WERI-Rb-1 (cell line): ENCODE measurements around the gene LIN52.

Experiments used
- DNase-seq: peaks from one replicate; pipeline ENCODE4 v3.0.0-alpha.2; 2020
- H3K27ac ChIP-seq: fragments of 250-450 bp; sonication (Bioruptor Pico); 2 replicates; pipeline ENCODE4 v1.5.1; 2020; ENCODE audit warnings: mild to moderate bottlenecking, moderate library complexity
- H3K27me3 ChIP-seq: fragments of 250-450 bp; sonication (Bioruptor Pico); 2 replicates; pipeline ENCODE4 v1.5.1; 2021; ENCODE audit warnings: mild to moderate bottlenecking, low read depth, moderate library complexity; ENCODE audit not compliant: insufficient read depth, severe bottlenecking
- H3K36me3 ChIP-seq: fragments of 250-450 bp; sonication (Bioruptor Pico); 2 replicates; pipeline ENCODE4 v1.5.1; 2020; ENCODE audit warnings: mild to moderate bottlenecking, moderate library complexity
- H3K4me3 ChIP-seq: 2 replicates; pipeline ENCODE4 v1.5.1; 2011; ENCODE audit warnings: low read depth, mild to moderate bottlenecking, control low read depth, low read length
- H3K9me3 ChIP-seq: fragments of 250-450 bp; sonication (Bioruptor Pico); 2 replicates; pipeline ENCODE4 v1.5.1; 2021; ENCODE audit warnings: mild to moderate bottlenecking, moderate library complexity; ENCODE audit not compliant: severe bottlenecking
- TF ChIP-seq, protein P1 (sequence below): IDR thresholded peaks from 2 replicates; pipeline ENCODE4 v1.5.1; 2011; ENCODE audit warnings: low read depth, mild to moderate bottlenecking, control low read depth, inconsistent platforms, low read length

The LIN52 gene

DNA sequence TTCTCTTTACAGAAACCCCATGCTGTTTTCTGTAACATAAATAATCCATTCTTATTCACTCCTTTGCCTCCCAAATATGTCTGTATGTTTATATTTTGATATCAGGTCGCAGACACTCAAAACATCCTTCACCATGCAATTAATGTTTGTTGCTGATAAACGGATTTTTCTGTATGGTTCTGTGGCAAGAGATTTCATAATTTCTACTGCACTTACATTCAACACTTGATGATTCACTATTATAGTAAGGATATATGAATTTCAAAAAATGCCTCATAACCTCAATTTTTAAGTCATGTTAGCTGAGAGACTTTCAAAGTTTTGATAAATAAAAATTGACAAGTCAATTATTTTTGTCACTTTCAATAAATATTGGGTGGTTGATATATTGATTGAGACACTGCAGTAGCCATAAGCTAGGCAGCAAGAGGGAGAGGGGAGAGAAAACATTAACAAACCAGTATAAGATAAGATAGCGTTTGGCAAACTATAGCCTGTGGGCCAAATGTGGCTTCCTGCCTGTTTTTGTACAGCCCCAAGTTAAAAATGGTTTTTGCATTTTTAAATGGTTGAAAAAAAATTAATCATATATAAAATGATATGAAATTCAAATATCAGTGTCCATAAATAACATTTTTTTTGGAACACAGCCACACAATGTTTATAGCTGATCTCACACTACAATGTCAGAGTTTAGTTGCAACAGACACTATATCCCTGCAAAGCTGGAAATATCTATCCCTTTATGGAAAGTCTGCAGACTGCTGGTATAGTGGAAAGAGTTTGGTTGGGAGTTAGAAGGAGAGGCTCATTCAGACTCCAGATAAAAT, 18.8 kb upstream of the LIN52 start:
- H3K36me3 ChIP-seq = peaks cover 31% of the 10 kb centered on the region
- no peaks in the 10 kb centered on the region for H3K27me3 ChIP-seq
- DNase-seq = no peak
- no peaks in the 10 kb centered on the region for H3K9me3 ChIP-seq
- H3K27ac ChIP-seq = no peak overlapping the region
- TF ChIP-seq, protein P1, sequence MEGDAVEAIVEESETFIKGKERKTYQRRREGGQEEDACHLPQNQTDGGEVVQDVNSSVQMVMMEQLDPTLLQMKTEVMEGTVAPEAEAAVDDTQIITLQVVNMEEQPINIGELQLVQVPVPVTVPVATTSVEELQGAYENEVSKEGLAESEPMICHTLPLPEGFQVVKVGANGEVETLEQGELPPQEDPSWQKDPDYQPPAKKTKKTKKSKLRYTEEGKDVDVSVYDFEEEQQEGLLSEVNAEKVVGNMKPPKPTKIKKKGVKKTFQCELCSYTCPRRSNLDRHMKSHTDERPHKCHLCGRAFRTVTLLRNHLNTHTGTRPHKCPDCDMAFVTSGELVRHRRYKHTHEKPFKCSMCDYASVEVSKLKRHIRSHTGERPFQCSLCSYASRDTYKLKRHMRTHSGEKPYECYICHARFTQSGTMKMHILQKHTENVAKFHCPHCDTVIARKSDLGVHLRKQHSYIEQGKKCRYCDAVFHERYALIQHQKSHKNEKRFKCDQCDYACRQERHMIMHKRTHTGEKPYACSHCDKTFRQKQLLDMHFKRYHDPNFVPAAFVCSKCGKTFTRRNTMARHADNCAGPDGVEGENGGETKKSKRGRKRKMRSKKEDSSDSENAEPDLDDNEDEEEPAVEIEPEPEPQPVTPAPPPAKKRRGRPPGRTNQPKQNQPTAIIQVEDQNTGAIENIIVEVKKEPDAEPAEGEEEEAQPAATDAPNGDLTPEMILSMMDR = no peak
- no peak overlapping the region for H3K4me3 ChIP-seq

DNA sequence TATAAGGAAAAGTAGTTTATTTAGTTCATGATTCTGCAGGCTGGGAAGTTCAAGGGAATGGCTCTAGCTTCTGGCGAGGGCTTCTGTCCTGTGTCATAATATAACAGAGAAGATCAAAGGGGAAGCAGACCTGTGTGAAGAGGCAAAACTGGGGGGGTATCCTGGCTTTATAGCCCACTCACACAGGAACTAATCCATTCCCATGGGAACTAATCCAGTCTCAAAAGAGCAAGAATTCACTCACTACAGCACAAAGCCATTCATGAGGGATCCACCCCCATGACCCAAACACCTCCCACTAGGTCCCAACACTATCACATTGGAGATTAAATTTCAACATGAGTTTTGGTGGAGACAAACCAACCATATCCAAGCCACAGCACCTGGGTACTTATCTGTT, 7.4 kb upstream of the LIN52 start:
- H3K9me3 ChIP-seq = no peaks in the 10 kb centered on the region
- no peak for DNase-seq
- no peaks in the 10 kb centered on the region for H3K27me3 ChIP-seq
- H3K36me3 ChIP-seq = no peaks in the 10 kb centered on the region
- H3K27ac ChIP-seq = no peak overlapping the region
- TF ChIP-seq, protein P1 = no peak
- H3K4me3 ChIP-seq = no peak overlapping the region

DNA sequence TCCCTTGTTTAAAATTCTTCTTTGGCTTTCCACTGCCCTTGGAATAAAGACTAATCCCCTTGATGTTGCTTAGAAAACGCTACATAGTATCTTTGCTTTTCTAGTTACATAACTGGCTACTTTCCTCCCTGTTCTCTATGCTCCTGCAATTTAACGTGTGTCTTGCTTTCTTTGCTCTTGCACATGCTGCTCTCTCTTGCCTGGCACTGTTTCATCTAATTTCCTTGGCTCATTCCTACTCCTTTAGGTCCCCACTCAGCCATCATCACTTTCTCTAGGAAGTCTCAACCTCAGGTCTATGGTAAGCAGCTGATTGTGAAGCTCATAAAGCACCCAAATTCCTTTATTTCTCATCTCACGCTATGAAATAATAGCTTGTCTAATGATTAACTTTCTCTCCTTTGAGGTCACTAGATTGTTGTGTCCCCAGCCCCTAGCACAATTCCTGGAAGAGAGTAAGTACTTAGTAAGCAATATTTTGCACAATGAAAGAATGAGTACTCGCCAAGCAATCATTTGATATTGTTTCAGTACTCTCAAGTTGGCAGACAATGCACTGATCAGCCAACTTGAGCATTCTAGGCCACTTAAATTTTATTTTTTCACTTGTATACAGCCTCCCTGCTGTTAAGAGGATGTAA, 3.8 kb upstream of the LIN52 start:
- TF ChIP-seq, protein P1 = no peak
- Histone ChIP-seq H3K36me3 (no peaks in the 10 kb centered on the region), H3K27ac (no peak overlapping the region), H3K4me3 (no peak overlapping the region), H3K9me3 (no peaks in the 10 kb centered on the region), H3K27me3 (no peaks in the 10 kb centered on the region)
- DNase-seq = no peak

DNA sequence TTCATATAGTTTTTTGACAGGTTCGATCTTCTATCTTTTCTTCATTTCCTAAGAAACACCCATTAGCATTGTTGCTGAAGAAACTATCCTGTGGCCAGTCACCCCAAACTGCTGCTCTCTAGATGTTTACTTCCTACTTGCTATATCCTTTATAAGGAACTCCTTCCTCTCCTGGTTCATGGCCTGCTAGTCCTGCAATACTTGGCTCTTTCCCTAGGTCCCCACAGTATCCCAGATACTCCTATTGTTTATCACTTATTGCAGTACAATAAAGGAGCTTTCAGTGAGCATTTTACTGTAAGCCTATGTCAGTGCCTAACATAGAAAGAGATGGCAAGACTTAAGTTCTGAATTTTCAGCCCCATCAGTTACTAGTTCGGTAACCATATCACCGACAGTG, 3.3 kb upstream of the LIN52 start:
- no peak overlapping the region for H3K4me3 ChIP-seq
- DNase-seq = no peak
- no peak overlapping the region for H3K27ac ChIP-seq
- no peaks in the 10 kb centered on the region for H3K9me3 ChIP-seq
- H3K27me3 ChIP-seq = no peaks in the 10 kb centered on the region
- H3K36me3 ChIP-seq = no peaks in the 10 kb centered on the region
- TF ChIP-seq, protein P1 = no peak

DNA sequence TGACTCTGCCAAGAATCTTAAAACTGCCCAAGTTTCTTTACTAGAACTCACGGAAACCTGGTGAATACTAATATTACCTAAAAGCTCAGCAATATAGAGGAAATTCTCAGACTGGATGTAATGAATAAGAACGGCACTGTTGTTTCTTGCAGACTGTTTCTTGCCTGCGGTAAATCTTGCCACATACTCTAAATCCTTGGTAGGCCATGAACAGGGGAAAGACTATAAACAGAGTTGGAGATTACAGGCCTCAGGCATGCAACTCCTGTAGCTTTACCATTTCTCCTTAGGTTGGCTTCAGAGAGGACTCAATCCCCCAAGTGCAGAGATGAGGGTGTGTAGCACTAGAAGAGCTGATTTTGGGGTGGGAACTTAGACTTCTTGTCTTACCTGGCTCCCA, 1.6 kb upstream of the LIN52 start:
- H3K27me3 ChIP-seq = no peaks in the 10 kb centered on the region
- H3K36me3 ChIP-seq = 0 out of 2 replicates have a peak, but pooled peaks cover 3% of the 10 kb centered on the region
- no peak for DNase-seq
- H3K4me3 ChIP-seq = peak overlapping the region; percentile 90; the same call in 1 of the 2 replicates
- TF ChIP-seq, protein P1 = no peak
- H3K27ac ChIP-seq = no peak overlapping the region
- H3K9me3 ChIP-seq = no peaks in the 10 kb centered on the region
